Activated naive CD8-positive, alpha-beta T cell (primary cell): ENCODE measurements around the gene MFSD12.
A peak's percentile ranks its signal among the peaks of the same experiment; 100 is the strongest.

ENCODE experiments used
- H3K27ac Mint-ChIP-seq: one replicate; pipeline ENCODE4 v1.8.0; 2021; ENCODE audit warnings: mixed read lengths
- H3K27me3 Mint-ChIP-seq: one replicate; pipeline ENCODE4 v1.8.0; 2021; ENCODE audit warnings: mixed read lengths
- H3K36me3 Mint-ChIP-seq: one replicate; pipeline ENCODE4 v1.8.0; 2021; ENCODE audit warnings: mixed read lengths
- H3K4me1 Mint-ChIP-seq: one replicate; pipeline ENCODE4 v1.8.0; 2021; ENCODE audit warnings: low read depth, mixed read lengths
- H3K4me3 Mint-ChIP-seq: one replicate; pipeline ENCODE4 v1.8.0; 2021; ENCODE audit warnings: mild to moderate bottlenecking, mixed read lengths
- H3K9me3 Mint-ChIP-seq: one replicate; pipeline ENCODE4 v1.8.0; 2021; ENCODE audit warnings: low read depth, mixed read lengths

Gene MFSD12

DNA sequence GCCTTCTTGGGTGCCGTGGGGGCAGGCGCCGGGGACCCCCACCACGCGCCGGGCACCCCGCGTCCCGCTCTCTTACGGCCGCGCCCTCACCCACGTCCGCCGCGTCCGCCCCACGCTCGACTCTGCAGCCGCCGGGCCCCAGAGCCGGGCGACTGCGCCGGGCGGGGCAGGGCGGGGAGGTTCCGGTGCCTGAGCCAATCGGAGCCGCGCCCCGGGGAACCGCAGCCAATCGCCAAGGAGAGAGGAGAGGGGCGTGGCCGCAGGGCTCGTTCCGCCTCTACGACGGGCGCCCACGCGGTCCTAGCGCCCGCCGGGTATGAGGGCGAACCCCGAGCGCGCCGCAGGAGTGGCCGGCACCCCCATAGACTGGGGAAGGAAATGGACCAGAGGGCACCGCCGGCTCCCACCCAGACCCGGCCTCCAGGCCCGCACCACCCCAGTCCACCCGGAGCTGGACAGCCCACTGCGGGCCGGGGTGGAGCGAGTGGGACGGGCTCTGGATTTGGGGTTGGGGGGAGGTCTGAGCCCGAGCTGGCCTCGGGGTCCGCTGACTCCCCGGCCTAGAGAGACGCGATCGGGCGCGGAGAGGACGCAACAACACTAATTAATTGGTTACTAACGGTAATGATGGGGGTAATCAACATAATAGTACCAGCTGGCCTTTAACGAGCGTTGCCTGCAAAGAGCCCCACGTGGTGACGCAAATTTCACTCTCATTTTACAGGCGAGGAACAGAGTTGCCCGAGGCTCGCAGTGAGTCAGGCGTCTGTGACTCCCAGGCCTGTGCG is at the start of gene MFSD12:
MFSD12 (minus strand) TSS at position 126 of the 788 bp plus-strand sequence. CDS start 183 bp downstream, outside the sequence.
- H3K36me3 Mint-ChIP-seq, result no peaks in the 10 kb centered on the region
- H3K4me3 Mint-ChIP-seq, result peak within 1 kb of the TSS; percentile 99
- H3K27me3 Mint-ChIP-seq, result no peaks in the 10 kb centered on the region
- peaks cover 29% of the 10 kb centered on the region for H3K4me1 Mint-ChIP-seq
- H3K27ac Mint-ChIP-seq, result peak within 1 kb of the TSS; percentile 93
- H3K9me3 Mint-ChIP-seq, result no peaks in the 10 kb centered on the region

- no peaks in the 10 kb centered on the region for H3K9me3 Mint-ChIP-seq
- peak within 1 kb of the TSS; percentile 63 for H3K4me3 Mint-ChIP-seq
- no peaks in the 10 kb centered on the region for H3K27me3 Mint-ChIP-seq
- peaks cover 10% of the 10 kb centered on the region for H3K4me1 Mint-ChIP-seq
- no peaks in the 10 kb centered on the region for H3K36me3 Mint-ChIP-seq
- no peak within 1 kb of the TSS for H3K27ac Mint-ChIP-seq
Observed at GRCh38 chr19:3606690-3607289, 49.4 kb upstream of the MFSD12 start, which contains the start of gene TBXA2R. Gene TBXA2R, minus strand, starts transcription at chr19:3606875. Its CDS starts 6,241 bp downstream, at chr19:3600634.

- no peaks in the 10 kb centered on the region for H3K27me3 Mint-ChIP-seq
- no peak overlapping the region for H3K4me3 Mint-ChIP-seq
- H3K4me1 Mint-ChIP-seq, result peaks cover 10% of the 10 kb centered on the region
- no peaks in the 10 kb centered on the region for H3K36me3 Mint-ChIP-seq
- no peaks in the 10 kb centered on the region for H3K9me3 Mint-ChIP-seq
- no peak overlapping the region for H3K27ac Mint-ChIP-seq
Observed at GRCh38 chr19:3606174-3606689, 48.8 kb upstream of the MFSD12 start.

- Mint-ChIP-seq H3K27me3 (no peaks in the 10 kb centered on the region), H3K9me3 (no peaks in the 10 kb centered on the region), H3K36me3 (no peaks in the 10 kb centered on the region), H3K4me3 (no peak overlapping the region), H3K4me1 (peaks cover 10% of the 10 kb centered on the region), H3K27ac (no peak overlapping the region)
Observed at GRCh38 chr19:3605770-3606169, 48.4 kb upstream of the MFSD12 start.

- peaks cover 10% of the 10 kb centered on the region for H3K4me1 Mint-ChIP-seq
- no peak overlapping the region for H3K27ac Mint-ChIP-seq
- no peaks in the 10 kb centered on the region for H3K36me3 Mint-ChIP-seq
- no peaks in the 10 kb centered on the region for H3K27me3 Mint-ChIP-seq
- H3K4me3 Mint-ChIP-seq, result no peak overlapping the region
- no peaks in the 10 kb centered on the region for H3K9me3 Mint-ChIP-seq
Observed at GRCh38 chr19:3605361-3605760, 48.0 kb upstream of the MFSD12 start.

GRCh38 chr19:3604987-3605343 is 47.6 kb upstream of the MFSD12 start:
- H3K36me3 Mint-ChIP-seq, result no peaks in the 10 kb centered on the region
- no peaks in the 10 kb centered on the region for H3K9me3 Mint-ChIP-seq
- H3K4me1 Mint-ChIP-seq, result peaks cover 10% of the 10 kb centered on the region
- H3K4me3 Mint-ChIP-seq, result no peak overlapping the region
- H3K27ac Mint-ChIP-seq, result no peak overlapping the region
- H3K27me3 Mint-ChIP-seq, result no peaks in the 10 kb centered on the region

- Mint-ChIP-seq H3K9me3 (no peaks in the 10 kb centered on the region), H3K36me3 (no peaks in the 10 kb centered on the region), H3K4me3 (no peak overlapping the region)
Observed at GRCh38 chr19:3604227-3604986, 47.0 kb upstream of the MFSD12 start.

DNA sequence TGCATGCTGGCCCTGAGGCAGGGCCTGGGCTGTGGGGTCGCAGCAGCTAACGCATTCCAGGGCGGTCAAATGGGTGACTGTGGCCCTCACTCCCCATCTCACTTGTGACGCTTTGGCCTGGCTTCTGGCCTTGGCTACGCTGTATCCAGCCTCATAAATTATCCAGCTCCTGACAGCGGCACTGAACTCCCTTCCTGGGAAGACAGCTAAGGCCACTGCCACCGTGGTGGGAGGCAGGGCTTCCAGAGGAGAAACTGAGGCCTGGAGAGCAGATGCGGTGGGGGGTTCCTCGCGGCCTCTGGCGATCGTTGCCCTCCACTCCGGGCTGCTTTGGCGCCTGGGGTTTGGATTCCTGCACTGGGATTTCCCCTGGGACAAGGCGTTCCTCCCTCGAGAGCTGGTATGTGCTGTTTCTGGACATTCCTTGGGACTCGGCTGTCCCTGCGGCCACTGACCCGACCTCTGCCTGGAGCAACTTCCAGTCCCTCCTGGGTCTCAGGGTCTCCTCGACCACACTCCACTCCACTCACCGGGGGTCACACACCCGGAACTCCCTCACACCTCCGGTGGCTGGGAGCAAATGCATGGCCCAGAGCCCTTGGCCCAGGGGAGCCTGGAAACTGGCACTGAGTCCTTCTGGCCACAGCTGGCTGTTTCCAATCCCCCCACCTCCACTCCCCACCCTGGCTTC is 45.9 kb upstream of the MFSD12 start:
- Mint-ChIP-seq H3K36me3 (no peaks in the 10 kb centered on the region), H3K27ac (no peak overlapping the region), H3K27me3 (no peaks in the 10 kb centered on the region), H3K9me3 (no peaks in the 10 kb centered on the region), H3K4me3 (no peak overlapping the region), H3K4me1 (peaks cover 8% of the 10 kb centered on the region)

More at GRCh38 chr19:3604227-3604986, 47.0 kb upstream of the MFSD12 start:
- no peaks in the 10 kb centered on the region for H3K27me3 Mint-ChIP-seq
- H3K4me1 Mint-ChIP-seq, result peaks cover 10% of the 10 kb centered on the region
- H3K27ac Mint-ChIP-seq, result no peak overlapping the region

DNA sequence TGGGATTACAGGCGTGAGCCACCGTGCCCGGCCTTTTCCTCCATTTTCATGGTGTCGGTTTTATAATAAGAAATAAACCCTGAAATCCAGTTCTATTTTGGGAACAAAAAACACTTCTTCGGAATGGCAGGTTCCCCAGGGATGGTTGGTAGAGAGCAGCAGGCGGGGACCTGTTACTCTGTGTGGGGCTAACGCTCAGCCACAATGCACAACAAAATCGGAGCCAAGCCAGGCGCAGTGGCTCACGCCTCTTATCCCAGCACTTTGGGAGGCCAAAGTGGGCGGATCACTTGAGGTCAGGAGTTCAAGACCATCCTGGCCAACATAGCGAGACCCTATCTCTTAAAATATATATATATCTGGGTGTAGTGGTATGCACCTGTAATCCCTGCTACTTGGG is 43.6 kb upstream of the MFSD12 start:
- no peaks in the 10 kb centered on the region for H3K27me3 Mint-ChIP-seq
- H3K36me3 Mint-ChIP-seq, result no peaks in the 10 kb centered on the region
- no peaks in the 10 kb centered on the region for H3K9me3 Mint-ChIP-seq
- H3K4me3 Mint-ChIP-seq, result no peak overlapping the region
- no peak overlapping the region for H3K27ac Mint-ChIP-seq
- H3K4me1 Mint-ChIP-seq, result no peaks in the 10 kb centered on the region

GRCh38 chr19:3599776-3600187 is 42.4 kb upstream of the MFSD12 start:
- H3K27ac Mint-ChIP-seq, result no peak overlapping the region
- no peaks in the 10 kb centered on the region for H3K9me3 Mint-ChIP-seq
- no peaks in the 10 kb centered on the region for H3K27me3 Mint-ChIP-seq
- no peaks in the 10 kb centered on the region for H3K4me1 Mint-ChIP-seq
- no peak overlapping the region for H3K4me3 Mint-ChIP-seq
- H3K36me3 Mint-ChIP-seq, result no peaks in the 10 kb centered on the region

DNA sequence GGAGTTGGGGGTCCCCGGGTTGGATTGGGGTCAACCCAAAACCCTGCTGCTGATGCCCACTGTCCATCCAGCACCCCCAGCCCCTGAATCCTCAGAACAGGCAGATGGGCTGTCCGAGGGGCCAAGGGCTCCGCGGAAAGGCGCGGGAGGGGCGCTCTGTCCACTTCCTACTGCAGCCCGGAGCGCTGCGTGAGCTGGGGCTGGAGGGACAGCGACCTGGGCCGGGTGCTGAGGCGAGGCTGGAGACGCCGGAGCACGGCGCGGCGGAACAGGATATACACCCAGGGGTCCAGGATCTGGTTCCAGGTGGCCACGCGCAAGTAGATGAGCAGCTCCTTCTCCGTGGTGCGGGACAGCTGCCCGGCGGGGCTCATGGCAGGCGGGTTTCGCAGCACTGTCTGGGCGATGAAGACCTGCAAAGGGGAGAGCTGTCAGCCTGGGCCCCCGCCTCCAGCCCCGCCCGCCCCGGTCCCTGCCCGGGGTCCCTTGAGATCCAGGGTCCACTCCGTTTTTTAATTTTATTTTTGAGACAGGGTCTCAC is 38.2 kb upstream of the MFSD12 start:
- H3K27ac Mint-ChIP-seq, result no peak overlapping the region
- no peaks in the 10 kb centered on the region for H3K9me3 Mint-ChIP-seq
- H3K4me1 Mint-ChIP-seq, result no peaks in the 10 kb centered on the region
- peaks cover 2% of the 10 kb centered on the region for H3K36me3 Mint-ChIP-seq
- H3K27me3 Mint-ChIP-seq, result no peaks in the 10 kb centered on the region
- H3K4me3 Mint-ChIP-seq, result no peak overlapping the region

- Mint-ChIP-seq H3K36me3 (peaks cover 4% of the 10 kb centered on the region), H3K4me3 (no peak overlapping the region), H3K9me3 (no peaks in the 10 kb centered on the region), H3K4me1 (peaks cover 3% of the 10 kb centered on the region), H3K27me3 (no peaks in the 10 kb centered on the region), H3K27ac (no peak overlapping the region)
Observed at GRCh38 chr19:3593156-3593555, 35.8 kb upstream of the MFSD12 start.

DNA sequence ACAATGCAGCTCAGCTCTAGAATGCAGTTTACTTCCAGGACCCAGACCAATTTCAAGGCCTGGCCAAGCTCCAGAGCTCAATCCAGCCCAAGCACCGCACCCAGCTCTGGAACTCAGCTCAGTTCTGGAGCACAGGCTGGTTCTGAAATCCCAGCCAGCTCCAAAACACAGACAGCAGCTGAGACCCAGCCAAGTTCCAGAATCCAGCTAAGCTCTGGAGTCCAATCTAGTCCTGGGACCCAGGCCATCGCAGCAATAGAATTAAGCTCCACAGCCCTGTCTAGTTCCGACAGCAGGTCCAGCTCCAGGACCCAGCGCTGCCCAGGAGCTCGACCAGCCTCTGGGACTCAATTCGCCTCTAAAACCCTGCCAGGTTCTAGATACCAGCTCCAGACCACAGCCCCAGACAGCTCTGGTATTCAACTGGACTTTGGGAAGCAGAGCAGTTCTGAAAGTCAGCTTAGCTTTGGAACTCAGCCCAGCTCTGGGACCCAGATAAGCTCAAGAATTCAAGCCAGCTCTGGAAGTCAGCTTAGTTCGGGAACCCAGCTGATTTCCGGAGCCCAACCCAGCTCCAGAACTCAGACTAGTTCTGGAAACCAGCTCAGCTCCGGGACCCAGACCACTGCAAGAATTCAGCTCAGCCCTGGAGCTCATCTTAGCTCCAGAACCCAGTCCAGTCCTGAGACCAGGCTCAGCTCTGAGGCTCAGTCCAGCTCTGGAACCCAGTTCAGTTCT is 34.7 kb upstream of the MFSD12 start:
- H3K9me3 Mint-ChIP-seq, result no peaks in the 10 kb centered on the region
- H3K4me3 Mint-ChIP-seq, result no peak overlapping the region
- no peak overlapping the region for H3K27ac Mint-ChIP-seq
- peaks cover 3% of the 10 kb centered on the region for H3K4me1 Mint-ChIP-seq
- peaks cover 4% of the 10 kb centered on the region for H3K36me3 Mint-ChIP-seq
- H3K27me3 Mint-ChIP-seq, result no peaks in the 10 kb centered on the region
